ENCODE results near the gene H2AZ2. TPM values are rescaled to one million over a fixed set of nuclear protein-coding genes. Genes with fewer than 3 reads are reported as not detected.

The H2AZ2 gene
- polyA plus RNA-seq, 1 experiment, result 100 TPM

- H3K4me3 ChIP-seq (ENCODE audit: low read depth, low read length), result no peak overlapping the region
- no peak for DNase-seq (ENCODE audit: low read depth)
- no peaks in the 10 kb centered on the region for H3K36me3 ChIP-seq (ENCODE audit: control insufficient read depth, insufficient read depth, low read length)
- no peaks in the 10 kb centered on the region for H3K27me3 ChIP-seq (ENCODE audit: control insufficient read depth, insufficient read depth, low read length)
- CTCF ChIA-PET, result interaction anchor here (1.2 kb wide), 1 partner anchor 35 kb away, joined by 4 read pairs; no protein-coding TSS in a partner anchor
- POLR2A ChIA-PET, result no interaction called here
- no peak for TF ChIP-seq CTCF (IDR thresholded peaks at IDR 0.05; ENCODE audit: insufficient read depth, low read depth, low read length)
These were observed 43.5 kb upstream of the H2AZ2 start for GRCh38 chr7:44891372-44891771.

GRCh38 chr7:44889086-44889781, 41.3 kb upstream of the H2AZ2 start:
- ChIA-PET POLR2A (no interaction called here), CTCF (no interaction called here)
- Histone ChIP-seq H3K27me3 (ENCODE audit: control insufficient read depth, insufficient read depth, low read length) (no peaks in the 10 kb centered on the region), H3K4me3 (ENCODE audit: low read depth, low read length) (no peak overlapping the region), H3K36me3 (ENCODE audit: control insufficient read depth, insufficient read depth, low read length) (no peaks in the 10 kb centered on the region)
- DNase-seq (ENCODE audit: low read depth), result no peak
- no peak for TF ChIP-seq CTCF (IDR thresholded peaks at IDR 0.05; ENCODE audit: insufficient read depth, low read depth, low read length)

- Histone ChIP-seq H3K4me3 (ENCODE audit: low read depth, low read length) (no peak overlapping the region), H3K27me3 (ENCODE audit: control insufficient read depth, insufficient read depth, low read length) (no peaks in the 10 kb centered on the region), H3K36me3 (ENCODE audit: control insufficient read depth, insufficient read depth, low read length) (no peaks in the 10 kb centered on the region)
- TF ChIP-seq CTCF (IDR thresholded peaks at IDR 0.05; ENCODE audit: insufficient read depth, low read depth, low read length), result no peak
- POLR2A ChIA-PET, result no interaction called here
- DNase-seq (ENCODE audit: low read depth), result no peak
- CTCF ChIA-PET, result no interaction called here
These were observed 39.4 kb upstream of the H2AZ2 start for GRCh38 chr7:44887293-44887692.

- H3K36me3 ChIP-seq (ENCODE audit: control insufficient read depth, insufficient read depth, low read length), result no peaks in the 10 kb centered on the region
- DNase-seq (ENCODE audit: low read depth), result peak; percentile 90
- CTCF ChIA-PET, result interaction anchor here (0.9 to 2.2 kb wide), 6 partner anchors 9 to 250 kb away, joined by 3 to 8 read pairs (median 3); no protein-coding TSS in a partner anchor
- TF ChIP-seq CTCF (IDR thresholded peaks at IDR 0.05; ENCODE audit: insufficient read depth, low read depth, low read length), result no peak
- no peaks in the 10 kb centered on the region for H3K27me3 ChIP-seq (ENCODE audit: control insufficient read depth, insufficient read depth, low read length)
- POLR2A ChIA-PET, result no interaction called here
- H3K4me3 ChIP-seq (ENCODE audit: low read depth, low read length), result peak within 1 kb of the TSS; percentile 92
These were observed 37.8 kb upstream of the H2AZ2 start, which contains the start of gene PURB for GRCh38 chr7:44885394-44886317. PURB (minus strand) TSS chr7:44885530; CDS start chr7:44885348, 182 bp downstream.

All from BJ (cell line).